ENCODE measurements around the gene HDHD5.

GRCh38 chr22:17090550-17090949 lies 68.5 kb downstream of the HDHD5 start:
- TF ChIP-seq EZH2 (IDR thresholded peaks at IDR 0.05; ENCODE audit: borderline replicate concordance, low read depth, low read length, severe bottlenecking): no peak
- TF ChIP-seq CTCF (IDR thresholded peaks at IDR 0.05; ENCODE audit: borderline replicate concordance, extremely low read depth, low read length, poor library complexity, severe bottlenecking): no peak

Data from DND-41 (cell line).